ENCODE data around the gene SPECC1L. TPM values are rescaled to one million over a fixed set of nuclear protein-coding genes. Genes with fewer than 3 reads are reported as not detected.

Gene SPECC1L
- total and polyA plus RNA-seq, 10 of the 15 experiments (the other 5 are each of a cell fraction or from before 2014, with no cell fraction given): 1.9 to 40.6 (median 19.1) TPM

- BruUV-seq (replicated peaks): no TSS peak
- ChIA-PET SMC1A (ENCODE audit: uncharacterized antibody, unreplicated experiment) (interaction anchor here (1.6 kb wide), 1 partner anchor 61 kb away, joined by 3 read pairs; no protein-coding TSS in a partner anchor), RAD21 (ENCODE audit: unreplicated experiment) (no interaction called here), CTCF (no interaction called here), POLR2A (no interaction called here)
- FAIRE-seq (no peak), DNase-seq (ENCODE audit: low read depth, low spot score) (no peak), ATAC-seq (no peak)
- Histone ChIP-seq H3K79me2 (ENCODE audit: control insufficient read depth, insufficient read depth, low read length) (no peaks in the 10 kb centered on the region), H3K4me1 (ENCODE audit: control insufficient read depth, insufficient read depth, low read length) (no peaks in the 10 kb centered on the region), H3K27ac (ENCODE audit: control insufficient read depth, insufficient read depth) (no peak overlapping the region), H4K20me1 (ENCODE audit: control insufficient read depth, insufficient read depth) (no peaks in the 10 kb centered on the region; the same call in 1 of the 2 replicates), H3K4me3 (no peak overlapping the region), H2AFZ (ENCODE audit: control insufficient read depth, low read depth, low read length) (no peak overlapping the region), H3K9ac (ENCODE audit: control insufficient read depth, insufficient read depth, low read length) (no peak overlapping the region), H3K27me3 (replicated peaks in 1 of 2; ENCODE audit: control insufficient read depth in 2 of 2, insufficient read depth in 2 of 2, low read length in 1 of 2) (no peaks in the 10 kb centered on the region), H3K4me2 (ENCODE audit: control insufficient read depth, insufficient read depth) (no peak overlapping the region), H3K9me3 (replicated peaks; ENCODE audit: control insufficient read depth, insufficient read depth, low read length) (no peaks in the 10 kb centered on the region; the same call in 2 of the 3 replicates), H3K36me3 (ENCODE audit: control insufficient read depth in 2 of 2, insufficient read depth in 2 of 2, low read length in 1 of 2) (peaks cover 6 to 10% of the 10 kb centered on the region in 2 experiments)
- 91% methylated on average over 3 of the region's 3 CpGs for WGBS (ENCODE audit: insufficient coverage, insufficient replicate concordance, low lambda C conversion rate, missing lambda C conversion rate)
- intact Hi-C loops (cut with micrococcal nuclease; ENCODE audit: unreplicated experiment): no loop called here
- in situ Hi-C loops (cut with MboI): no loop called here
- TF ChIP-seq EGR1 (IDR thresholded peaks at IDR 0.05; ENCODE audit: borderline replicate concordance in 1 of 2, low read depth in 2 of 2, low read length in 2 of 2) (no peak), DPF2 (IDR thresholded peaks at IDR 0.05) (no peak), REST (IDR thresholded peaks at IDR 0.05; ENCODE audit: low read depth, low read length) (no peak), IKZF1 (conservative IDR thresholded peaks at IDR 0.05) (no peak), BRCA1 (IDR thresholded peaks at IDR 0.05; ENCODE audit: low read depth, low read length) (no peak), ZBED1 (IDR thresholded peaks at IDR 0.05; ENCODE audit: borderline replicate concordance) (no peak), BHLHE40 (IDR thresholded peaks at IDR 0.05; ENCODE audit: borderline replicate concordance in 1 of 2, low read depth in 2 of 2, low read length in 1 of 2) (no peak), CBFB (IDR thresholded peaks at IDR 0.05; ENCODE audit: low read depth) (no peak), CBX3 (IDR thresholded peaks at IDR 0.05; ENCODE audit: borderline replicate concordance, low read depth) (no peak), NFYB (IDR thresholded peaks at IDR 0.05; ENCODE audit: insufficient read depth, low read depth, low read length) (no peak), WRNIP1 (IDR thresholded peaks at IDR 0.05; ENCODE audit: borderline replicate concordance, low read depth, low read length) (no peak), BMI1 (IDR thresholded peaks at IDR 0.05; ENCODE audit: borderline replicate concordance) (no peak), CBX5 (IDR thresholded peaks at IDR 0.05; ENCODE audit: low read depth) (no peak), NRF1 (conservative IDR thresholded peaks at IDR 0.05; ENCODE audit: low read depth, low read length) (no peak), RFX5 (IDR thresholded peaks at IDR 0.05; ENCODE audit: low read depth, low read length) (no peak)
- TF ChIP-seq, protein P1, sequence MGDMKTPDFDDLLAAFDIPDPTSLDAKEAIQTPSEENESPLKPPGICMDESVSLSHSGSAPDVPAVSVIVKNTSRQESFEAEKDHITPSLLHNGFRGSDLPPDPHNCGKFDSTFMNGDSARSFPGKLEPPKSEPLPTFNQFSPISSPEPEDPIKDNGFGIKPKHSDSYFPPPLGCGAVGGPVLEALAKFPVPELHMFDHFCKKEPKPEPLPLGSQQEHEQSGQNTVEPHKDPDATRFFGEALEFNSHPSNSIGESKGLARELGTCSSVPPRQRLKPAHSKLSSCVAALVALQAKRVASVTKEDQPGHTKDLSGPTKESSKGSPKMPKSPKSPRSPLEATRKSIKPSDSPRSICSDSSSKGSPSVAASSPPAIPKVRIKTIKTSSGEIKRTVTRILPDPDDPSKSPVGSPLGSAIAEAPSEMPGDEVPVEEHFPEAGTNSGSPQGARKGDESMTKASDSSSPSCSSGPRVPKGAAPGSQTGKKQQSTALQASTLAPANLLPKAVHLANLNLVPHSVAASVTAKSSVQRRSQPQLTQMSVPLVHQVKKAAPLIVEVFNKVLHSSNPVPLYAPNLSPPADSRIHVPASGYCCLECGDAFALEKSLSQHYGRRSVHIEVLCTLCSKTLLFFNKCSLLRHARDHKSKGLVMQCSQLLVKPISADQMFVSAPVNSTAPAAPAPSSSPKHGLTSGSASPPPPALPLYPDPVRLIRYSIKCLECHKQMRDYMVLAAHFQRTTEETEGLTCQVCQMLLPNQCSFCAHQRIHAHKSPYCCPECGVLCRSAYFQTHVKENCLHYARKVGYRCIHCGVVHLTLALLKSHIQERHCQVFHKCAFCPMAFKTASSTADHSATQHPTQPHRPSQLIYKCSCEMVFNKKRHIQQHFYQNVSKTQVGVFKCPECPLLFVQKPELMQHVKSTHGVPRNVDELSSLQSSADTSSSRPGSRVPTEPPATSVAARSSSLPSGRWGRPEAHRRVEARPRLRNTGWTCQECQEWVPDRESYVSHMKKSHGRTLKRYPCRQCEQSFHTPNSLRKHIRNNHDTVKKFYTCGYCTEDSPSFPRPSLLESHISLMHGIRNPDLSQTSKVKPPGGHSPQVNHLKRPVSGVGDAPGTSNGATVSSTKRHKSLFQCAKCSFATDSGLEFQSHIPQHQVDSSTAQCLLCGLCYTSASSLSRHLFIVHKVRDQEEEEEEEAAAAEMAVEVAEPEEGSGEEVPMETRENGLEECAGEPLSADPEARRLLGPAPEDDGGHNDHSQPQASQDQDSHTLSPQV (IDR thresholded peaks at IDR 0.05): no peak
- TF ChIP-seq, protein P2, sequence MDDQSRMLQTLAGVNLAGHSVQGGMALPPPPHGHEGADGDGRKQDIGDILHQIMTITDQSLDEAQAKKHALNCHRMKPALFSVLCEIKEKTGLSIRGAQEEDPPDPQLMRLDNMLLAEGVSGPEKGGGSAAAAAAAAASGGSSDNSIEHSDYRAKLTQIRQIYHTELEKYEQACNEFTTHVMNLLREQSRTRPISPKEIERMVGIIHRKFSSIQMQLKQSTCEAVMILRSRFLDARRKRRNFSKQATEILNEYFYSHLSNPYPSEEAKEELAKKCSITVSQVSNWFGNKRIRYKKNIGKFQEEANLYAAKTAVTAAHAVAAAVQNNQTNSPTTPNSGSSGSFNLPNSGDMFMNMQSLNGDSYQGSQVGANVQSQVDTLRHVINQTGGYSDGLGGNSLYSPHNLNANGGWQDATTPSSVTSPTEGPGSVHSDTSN (IDR thresholded peaks at IDR 0.05; ENCODE audit: insufficient replicate concordance, low read depth, low read length): no peak
These were observed 175.6 kb downstream of the SPECC1L start for GRCh38 chr22:24446260-24446611.
